ENCODE results near the gene FBRSL1. TPM values are rescaled to one million over a fixed set of nuclear protein-coding genes. Genes with fewer than 3 reads are reported as not detected.
"Not testable (repeated sequence)": the region's sequence is repeated elsewhere in the genome, so short reads cannot be mapped to it uniquely, and the experiment has no call there.

Gene FBRSL1
- total RNA-seq, 2 experiments from 2014 or later: 36.7 to 47.0 TPM

DNA sequence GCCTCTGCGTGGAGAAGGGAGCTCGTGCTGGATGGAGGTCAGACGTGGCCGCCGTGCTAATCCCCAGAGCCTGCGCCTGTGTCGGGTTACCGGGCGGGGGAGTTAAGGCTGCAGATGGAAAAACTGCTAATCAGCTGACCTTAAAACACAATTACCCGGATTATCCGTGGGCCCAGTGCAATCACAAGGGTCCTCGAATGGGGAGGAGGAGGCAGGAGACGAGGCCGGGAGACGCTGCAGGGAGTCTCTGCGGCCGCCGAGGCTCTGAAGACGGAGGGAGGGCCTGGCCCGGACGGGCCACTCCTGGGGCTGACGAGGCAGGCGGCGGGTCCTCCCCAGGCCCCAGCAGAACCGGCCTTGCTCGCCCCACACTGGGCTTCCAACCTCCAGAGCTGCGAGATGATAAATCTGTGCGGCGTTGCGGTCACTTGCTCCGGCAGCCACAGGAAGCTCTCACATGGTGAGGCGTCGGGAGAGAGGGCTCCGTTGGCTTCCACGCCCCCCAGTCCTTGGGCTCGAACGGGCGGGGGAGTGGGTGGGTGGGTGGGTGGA lies 32.9 kb upstream of the FBRSL1 start:
- H3K36me3 Mint-ChIP-seq (ENCODE audit: low read depth): no peaks in the 10 kb centered on the region
- H3K4me1 Mint-ChIP-seq: peaks cover 2% of the 10 kb centered on the region
- ChIA-PET CTCF (no interaction called here), POLR2A (no interaction called here)
- H3K9me3 Mint-ChIP-seq: peaks cover 10% of the 10 kb centered on the region
- H3K27me3 Mint-ChIP-seq: peaks cover under 1% of the 10 kb centered on the region
- no peak overlapping the region for H3K27ac Mint-ChIP-seq
- DNase-seq: no peak
- H3K4me3 Mint-ChIP-seq: no peak overlapping the region

DNA sequence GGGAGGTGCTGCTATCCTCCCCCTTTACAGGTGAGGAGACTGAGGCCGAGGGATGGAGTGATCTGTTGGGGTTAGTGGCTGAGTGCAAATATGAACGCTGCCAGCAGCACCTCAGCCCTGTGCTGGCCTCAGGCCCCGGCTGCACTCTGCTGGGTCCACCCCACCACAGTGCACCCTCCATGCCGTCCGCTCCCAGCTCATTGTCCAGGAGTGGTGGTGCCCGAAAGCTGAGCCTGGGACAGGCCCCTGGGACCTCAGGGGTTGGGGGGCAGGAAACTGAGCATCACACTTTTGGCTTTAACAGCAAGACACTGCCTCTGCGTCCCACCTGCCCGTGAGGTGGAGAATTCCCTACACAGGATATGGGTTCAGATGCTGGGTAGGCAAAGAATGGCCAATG lies 31.5 kb upstream of the FBRSL1 start:
- POLR2A ChIA-PET: no interaction called here
- CTCF ChIA-PET: interaction anchor here (0.7 kb wide), 1 partner anchor 102 kb away, joined by 3 read pairs; no protein-coding TSS in a partner anchor
- Mint-ChIP-seq H3K27me3 (no peaks in the 10 kb centered on the region), H3K36me3 (ENCODE audit: low read depth) (no peaks in the 10 kb centered on the region), H3K4me3 (no peak overlapping the region), H3K9me3 (peaks cover 10% of the 10 kb centered on the region), H3K4me1 (peaks cover 2% of the 10 kb centered on the region), H3K27ac (no peak overlapping the region)
- no peak for DNase-seq

- POLR2A ChIA-PET: no interaction called here
Observed at GRCh38 chr12:132458846-132459641, 30.9 kb upstream of the FBRSL1 start.

GRCh38 chr12:132460571-132460970 lies 29.4 kb upstream of the FBRSL1 start:
- no peak for DNase-seq
- H3K9me3 Mint-ChIP-seq: peaks cover 5% of the 10 kb centered on the region
- no peaks in the 10 kb centered on the region for H3K36me3 Mint-ChIP-seq (ENCODE audit: low read depth)
- POLR2A ChIA-PET: interaction anchor here (1.4 kb wide), 1 partner anchor 25 kb away, joined by 3 read pairs; no protein-coding TSS in a partner anchor
- peaks cover 2% of the 10 kb centered on the region for H3K4me1 Mint-ChIP-seq
- no peak overlapping the region for H3K4me3 Mint-ChIP-seq
- H3K27me3 Mint-ChIP-seq: no peaks in the 10 kb centered on the region
- CTCF ChIA-PET: no interaction called here
- H3K27ac Mint-ChIP-seq: no peak overlapping the region

More at GRCh38 chr12:132458846-132459641, 30.9 kb upstream of the FBRSL1 start:
- Mint-ChIP-seq H3K27me3 (no peaks in the 10 kb centered on the region), H3K36me3 (ENCODE audit: low read depth) (no peaks in the 10 kb centered on the region), H3K9me3 (peaks cover 10% of the 10 kb centered on the region), H3K27ac (no peak overlapping the region), H3K4me3 (no peak overlapping the region), H3K4me1 (peaks cover 2% of the 10 kb centered on the region)
- CTCF ChIA-PET: interaction anchor here (0.6 to 0.7 kb wide), 2 partner anchors 11 to 102 kb away, joined by 3 read pairs; no protein-coding TSS in a partner anchor
- no peak for DNase-seq

DNA sequence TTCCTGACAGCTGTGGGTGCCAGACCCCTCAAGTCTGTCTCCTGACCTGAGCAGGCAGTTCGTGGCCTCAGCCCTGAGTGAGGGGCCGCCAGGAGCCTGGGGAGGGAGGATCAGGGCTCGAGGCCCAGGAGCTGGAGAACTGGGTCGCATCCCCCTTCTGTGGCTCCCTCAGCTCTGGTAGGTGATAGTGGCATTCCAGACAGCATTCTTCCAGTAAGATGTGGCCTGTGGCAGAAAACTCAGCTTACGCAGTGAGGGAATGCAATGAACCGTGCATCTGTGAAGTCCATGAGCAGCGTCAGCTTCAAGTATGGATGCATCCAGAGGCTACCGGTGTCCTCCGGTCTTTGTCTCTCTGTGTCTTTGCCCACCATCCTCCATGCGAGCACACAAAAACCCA lies 28.4 kb upstream of the FBRSL1 start:
- ChIA-PET CTCF (interaction anchor here (1.7 kb wide), 1 partner anchor 62 kb away, joined by 4 read pairs; no protein-coding TSS in a partner anchor), POLR2A (interaction anchor here (1.4 kb wide), 1 partner anchor 24 kb away, joined by 3 read pairs; no protein-coding TSS in a partner anchor)
- Mint-ChIP-seq H3K4me1 (no peaks in the 10 kb centered on the region), H3K27ac (no peak overlapping the region), H3K9me3 (no peaks in the 10 kb centered on the region), H3K27me3 (no peaks in the 10 kb centered on the region), H3K4me3 (no peak overlapping the region), H3K36me3 (ENCODE audit: low read depth) (no peaks in the 10 kb centered on the region)
- no peak for DNase-seq

GRCh38 chr12:132462788-132463187 lies 27.2 kb upstream of the FBRSL1 start:
- Mint-ChIP-seq H3K4me3 (no peak overlapping the region), H3K27me3 (peaks cover under 1% of the 10 kb centered on the region), H3K9me3 (no peaks in the 10 kb centered on the region), H3K36me3 (ENCODE audit: low read depth) (no peaks in the 10 kb centered on the region), H3K27ac (no peak overlapping the region), H3K4me1 (no peaks in the 10 kb centered on the region)
- no peak for DNase-seq
- ChIA-PET POLR2A (interaction anchor here (0.9 to 1.0 kb wide), 2 partner anchors 12 to 26 kb away, joined by 3 to 4 read pairs; no protein-coding TSS in a partner anchor), CTCF (interaction anchor here (0.9 to 1.7 kb wide), 4 partner anchors 12 to 61 kb away, joined by 3 to 4 read pairs (median 3); no protein-coding TSS in a partner anchor)

- CTCF ChIA-PET: interaction anchor here (1.0 to 1.7 kb wide), 3 partner anchors 14 to 61 kb away, joined by 3 to 4 read pairs (median 3); no protein-coding TSS in a partner anchor
- DNase-seq; H3K4me3 Mint-ChIP-seq; H3K27me3 Mint-ChIP-seq; H3K9me3 Mint-ChIP-seq; H3K27ac Mint-ChIP-seq; H3K4me1 Mint-ChIP-seq; H3K36me3 Mint-ChIP-seq (ENCODE audit: low read depth): not testable (repeated sequence)
- POLR2A ChIA-PET: interaction anchor here (0.9 to 1.0 kb wide), 2 partner anchors 13 to 25 kb away, joined by 3 to 4 read pairs; no protein-coding TSS in a partner anchor
Observed at GRCh38 chr12:132463284-132463924, 26.5 kb upstream of the FBRSL1 start.

- H3K27me3 Mint-ChIP-seq; POLR2A ChIA-PET; H3K27ac Mint-ChIP-seq; DNase-seq; H3K36me3 Mint-ChIP-seq (ENCODE audit: low read depth); H3K9me3 Mint-ChIP-seq; H3K4me1 Mint-ChIP-seq; CTCF ChIA-PET; H3K4me3 Mint-ChIP-seq: not testable (repeated sequence)
Observed at GRCh38 chr12:132464304-132464703, 25.6 kb upstream of the FBRSL1 start.

DNA sequence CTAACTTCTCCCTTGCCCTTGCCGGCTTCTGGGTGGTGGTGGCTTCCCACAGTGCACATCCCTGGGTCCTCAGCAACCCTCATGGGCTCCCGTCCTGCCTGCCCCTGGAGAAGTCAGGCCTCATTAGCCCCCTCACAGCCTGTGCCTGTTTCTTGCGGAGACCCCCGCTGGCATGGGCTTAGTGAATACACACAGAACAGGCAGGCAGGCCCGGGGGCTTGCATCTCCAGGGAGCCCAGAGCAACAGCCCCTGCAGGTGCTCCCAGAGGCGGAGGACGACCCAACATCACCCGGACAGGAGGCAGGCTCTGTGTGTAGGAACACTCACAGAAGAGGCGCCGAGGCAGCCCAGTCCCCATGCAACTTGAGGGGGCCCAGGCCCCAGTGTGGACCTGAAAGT lies 25.1 kb upstream of the FBRSL1 start:
- no peaks in the 10 kb centered on the region for H3K9me3 Mint-ChIP-seq
- no peak for DNase-seq
- H3K4me1 Mint-ChIP-seq: peaks cover 9% of the 10 kb centered on the region
- POLR2A ChIA-PET: no interaction called here
- H3K4me3 Mint-ChIP-seq: no peak overlapping the region
- no peaks in the 10 kb centered on the region for H3K36me3 Mint-ChIP-seq (ENCODE audit: low read depth)
- H3K27ac Mint-ChIP-seq: no peak overlapping the region
- CTCF ChIA-PET: no interaction called here
- peaks cover 15% of the 10 kb centered on the region for H3K27me3 Mint-ChIP-seq

DNA sequence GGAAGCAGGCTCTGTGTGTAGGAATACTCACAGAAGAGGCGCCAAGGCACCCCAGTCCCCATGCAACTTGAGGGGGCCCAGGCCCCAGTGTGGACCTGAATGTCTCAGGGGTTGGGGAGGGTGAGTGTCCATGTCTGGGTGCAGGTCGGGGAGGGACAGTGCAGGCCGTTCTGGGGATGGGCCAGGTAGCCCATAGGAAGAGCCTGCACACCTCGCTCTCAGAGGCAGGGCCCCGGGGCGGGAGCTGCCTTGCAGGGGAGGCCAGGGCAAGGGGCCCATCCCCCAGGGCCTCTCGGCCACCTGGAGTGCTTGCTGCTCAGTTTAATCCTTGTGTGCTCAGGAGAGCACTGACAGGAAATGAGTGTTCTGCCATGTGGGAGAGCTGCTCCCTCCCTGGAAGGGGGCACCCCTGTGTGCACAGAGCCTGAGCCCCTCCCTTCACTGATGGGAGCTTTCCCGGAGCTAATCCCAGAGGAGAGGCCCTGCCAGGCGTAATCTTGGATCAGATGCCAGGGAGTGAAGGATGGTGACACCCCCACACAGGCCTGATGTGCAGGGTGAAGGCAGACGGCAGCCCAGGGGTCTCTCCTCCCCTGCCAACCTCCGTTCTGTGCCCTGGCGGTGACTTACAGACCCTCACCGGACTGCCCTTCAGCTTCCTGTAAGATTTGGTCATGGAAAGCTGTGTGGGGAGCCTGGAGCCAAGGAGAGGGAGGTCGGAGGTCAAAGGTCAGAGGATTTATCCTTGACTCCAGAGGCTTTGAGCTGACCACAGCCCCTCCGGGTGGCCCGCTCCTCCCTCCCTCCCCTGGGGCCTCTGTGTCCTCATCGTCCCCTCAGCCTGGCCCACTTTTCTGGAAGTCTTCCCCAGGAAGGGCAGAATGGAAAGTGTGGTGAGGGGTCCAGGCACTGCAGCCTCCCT lies 24.4 kb upstream of the FBRSL1 start:
- CTCF ChIA-PET: no interaction called here

DNA sequence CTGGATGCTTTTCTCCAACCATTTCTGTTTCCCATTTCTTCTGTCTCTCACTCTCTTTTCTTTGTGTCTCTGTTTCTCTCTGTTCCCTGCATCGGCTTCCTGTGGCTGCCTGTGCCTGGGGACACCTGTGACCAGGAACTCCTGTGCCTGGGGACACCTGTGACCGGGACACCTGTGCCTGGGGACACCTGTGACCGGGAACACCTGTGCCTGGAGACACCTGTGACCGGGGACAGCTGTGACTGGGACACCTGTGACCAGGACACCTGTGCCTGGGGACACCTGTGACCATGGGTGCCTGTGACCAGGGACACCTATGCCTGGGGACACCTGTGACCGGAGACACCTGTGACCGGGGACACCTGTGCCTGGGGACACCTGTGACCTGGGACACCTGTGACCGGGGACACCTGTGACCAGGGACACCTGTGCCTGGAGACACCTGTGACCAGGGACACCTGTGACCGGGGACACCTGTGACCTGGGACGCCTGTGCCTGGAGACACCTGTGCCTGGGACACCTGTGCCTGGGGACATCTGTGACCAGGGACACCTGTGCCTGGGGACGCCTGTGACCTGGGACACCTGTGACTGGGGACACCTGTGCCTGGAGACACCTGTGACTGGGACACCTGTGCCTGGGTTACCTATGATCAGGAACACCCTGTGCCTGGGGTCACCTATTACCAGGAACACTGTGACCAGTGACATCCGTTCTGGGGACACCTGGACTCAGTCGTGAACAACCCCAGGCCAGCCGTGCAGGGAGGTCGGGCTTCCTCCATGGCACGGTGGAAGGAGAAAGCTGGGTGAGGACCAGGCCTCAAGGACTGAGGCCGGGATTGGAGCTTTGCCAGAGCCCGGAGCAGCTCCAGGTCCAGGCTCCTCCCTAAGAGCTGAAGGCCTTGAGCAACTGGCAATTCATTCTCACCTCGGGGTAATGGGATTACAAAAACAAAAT lies 23.4 kb upstream of the FBRSL1 start:
- CTCF ChIA-PET: no interaction called here

More for the DNA sequence above, 24.4 kb upstream of the FBRSL1 start:
- no peak overlapping the region for H3K27ac Mint-ChIP-seq
- H3K9me3 Mint-ChIP-seq: no peaks in the 10 kb centered on the region
- no peak overlapping the region for H3K4me3 Mint-ChIP-seq
- H3K36me3 Mint-ChIP-seq (ENCODE audit: low read depth): no peaks in the 10 kb centered on the region
- peaks cover 10% of the 10 kb centered on the region for H3K4me1 Mint-ChIP-seq
- peaks cover 17% of the 10 kb centered on the region for H3K27me3 Mint-ChIP-seq
- DNase-seq: no peak
- POLR2A ChIA-PET: no interaction called here

DNA sequence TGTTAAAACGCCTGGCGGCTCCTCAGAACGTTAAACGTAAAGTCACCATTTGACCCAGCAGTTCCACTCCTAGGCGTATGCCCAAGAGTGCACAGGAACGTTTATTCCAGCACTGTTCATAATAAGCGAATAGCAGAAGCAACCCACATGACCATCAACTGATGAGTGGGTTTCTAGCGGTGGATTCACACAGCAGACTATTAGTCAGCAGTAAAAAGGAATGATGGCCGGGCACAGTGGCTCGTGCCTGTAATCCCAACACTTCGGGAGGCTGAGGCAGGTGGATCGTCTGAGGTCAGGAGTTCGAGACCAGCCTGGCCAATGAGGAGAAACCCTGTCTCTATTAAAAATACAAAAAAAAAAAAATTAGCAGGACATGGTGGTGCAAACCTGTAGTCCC lies 22.4 kb upstream of the FBRSL1 start:
- H3K4me3 Mint-ChIP-seq: no peak overlapping the region
- peaks cover 19% of the 10 kb centered on the region for H3K4me1 Mint-ChIP-seq
- H3K27ac Mint-ChIP-seq: no peak overlapping the region
- H3K27me3 Mint-ChIP-seq: peaks cover 23% of the 10 kb centered on the region
- H3K9me3 Mint-ChIP-seq: peaks cover 2% of the 10 kb centered on the region
- H3K36me3 Mint-ChIP-seq (ENCODE audit: low read depth): no peaks in the 10 kb centered on the region
- ChIA-PET CTCF (no interaction called here), POLR2A (no interaction called here)
- DNase-seq: no peak

More for the DNA sequence above, 23.4 kb upstream of the FBRSL1 start:
- no peak overlapping the region for H3K27ac Mint-ChIP-seq
- H3K27me3 Mint-ChIP-seq: peaks cover 21% of the 10 kb centered on the region
- H3K4me1 Mint-ChIP-seq: peaks cover 15% of the 10 kb centered on the region
- H3K36me3 Mint-ChIP-seq (ENCODE audit: low read depth): no peaks in the 10 kb centered on the region
- H3K9me3 Mint-ChIP-seq: no peaks in the 10 kb centered on the region
- H3K4me3 Mint-ChIP-seq: no peak overlapping the region
- no peak for DNase-seq
- POLR2A ChIA-PET: no interaction called here

Data from activated CD4-positive, alpha-beta memory T cell treated with anti-CD3 and anti-CD28 coated beads, Interleukin-2, amount 10 ng/mL, durations not matched to agents 7 days and 5 days (primary cell).